ENCODE results near the gene VPS9D1. TPM values are rescaled to one million over a fixed set of nuclear protein-coding genes. Genes with fewer than 3 reads are reported as not detected.

The VPS9D1 gene
- total RNA-seq, 5 donors from 2014 or later (not counting 1 experiment from before 2014, with no cell fraction given) = 15.5 to 28.8 (median 24.5) TPM

Other genes with a start within 250 kb of the VPS9D1 start
- gene ANKRD11, start 230.3 kb downstream of the VPS9D1 start, total RNA-seq = 100 to 1,000 TPM; 257 to 294 (median 271) TPM
- gene SPG7, start 212.5 kb downstream of the VPS9D1 start, total RNA-seq = 100 to 1,000 TPM; 161 to 203 (median 184) TPM
- 1,000 to 10,000 TPM; 4,444 to 6,530 (median 5,942) TPM for gene RPL13, start 160.2 kb downstream of the VPS9D1 start, total RNA-seq
- gene CPNE7, start 145.1 kb downstream of the VPS9D1 start, total RNA-seq = 1 to 10 TPM; 1.9 to 8.7 (median 5.1) TPM
- under 1 TPM in 1 of 5 donors, not detected in 4; 0.18 TPM for gene DPEP1, start 107.3 kb downstream of the VPS9D1 start, total RNA-seq
- 10 to 100 TPM; 73.1 to 97.4 (median 90.4) TPM for gene CHMP1A, start 63.2 kb downstream of the VPS9D1 start, total RNA-seq
- gene SPATA33, start 63.1 kb downstream of the VPS9D1 start, total RNA-seq = 10 to 100 TPM in 2 of 5 donors, 1 to 10 TPM in 3; 5.0 to 11.1 (median 8.1) TPM
- 100 to 1,000 TPM; 108 to 163 (median 138) TPM for gene CDK10, start 34.2 kb downstream of the VPS9D1 start, total RNA-seq
- 10 to 100 TPM; 14.4 to 24.9 (median 15.9) TPM for gene SPATA2L, start 19.2 kb downstream of the VPS9D1 start, total RNA-seq
- gene ZNF276, start 639 bp upstream of the VPS9D1 start, total RNA-seq = 100 to 1,000 TPM; 131 to 203 (median 195) TPM
- 1 to 10 TPM; 7.1 to 8.3 (median 7.8) TPM for gene FANCA, start 95.7 kb upstream of the VPS9D1 start, total RNA-seq
- 1 to 10 TPM in 1 of 5 donors, under 1 TPM in 3, not detected in 1; 0.23 to 1.1 (median 0.56) TPM for gene SPIRE2, start 107.6 kb upstream of the VPS9D1 start, total RNA-seq
- gene TCF25, start 152.7 kb upstream of the VPS9D1 start, total RNA-seq = 100 to 1,000 TPM; 289 to 400 (median 322) TPM
- gene MC1R, start 198.0 kb upstream of the VPS9D1 start, total RNA-seq = 10 to 100 TPM; 11.7 to 13.7 (median 12.9) TPM
- gene TUBB3, start 202.4 kb upstream of the VPS9D1 start, total RNA-seq = 1 to 10 TPM in 1 of 5 donors, under 1 TPM in 4; 0.58 to 1.8 (median 0.93) TPM
- gene DEF8, start 227.9 kb upstream of the VPS9D1 start, total RNA-seq = 10 to 100 TPM; 26.4 to 54.1 (median 49.2) TPM

All from T-cell (primary cell).